Stimulated activated CD8-positive, alpha-beta memory T cell treated with anti-CD3 and anti-CD28 coated beads, Interleukin-15, amount 100 ng/mL, for 1 hour (primary cell): ENCODE data around the gene CACNB4.
"Not testable (repeated sequence)": the region's sequence is repeated elsewhere in the genome, so short reads cannot be mapped to it uniquely, and the experiment has no call there.

ENCODE experiments used
- DNase-seq: peaks from one replicate; pipeline ENCODE4 v3.0.0-alpha.2; 2020; ENCODE audit warnings: low read depth

Gene CACNB4

DNA sequence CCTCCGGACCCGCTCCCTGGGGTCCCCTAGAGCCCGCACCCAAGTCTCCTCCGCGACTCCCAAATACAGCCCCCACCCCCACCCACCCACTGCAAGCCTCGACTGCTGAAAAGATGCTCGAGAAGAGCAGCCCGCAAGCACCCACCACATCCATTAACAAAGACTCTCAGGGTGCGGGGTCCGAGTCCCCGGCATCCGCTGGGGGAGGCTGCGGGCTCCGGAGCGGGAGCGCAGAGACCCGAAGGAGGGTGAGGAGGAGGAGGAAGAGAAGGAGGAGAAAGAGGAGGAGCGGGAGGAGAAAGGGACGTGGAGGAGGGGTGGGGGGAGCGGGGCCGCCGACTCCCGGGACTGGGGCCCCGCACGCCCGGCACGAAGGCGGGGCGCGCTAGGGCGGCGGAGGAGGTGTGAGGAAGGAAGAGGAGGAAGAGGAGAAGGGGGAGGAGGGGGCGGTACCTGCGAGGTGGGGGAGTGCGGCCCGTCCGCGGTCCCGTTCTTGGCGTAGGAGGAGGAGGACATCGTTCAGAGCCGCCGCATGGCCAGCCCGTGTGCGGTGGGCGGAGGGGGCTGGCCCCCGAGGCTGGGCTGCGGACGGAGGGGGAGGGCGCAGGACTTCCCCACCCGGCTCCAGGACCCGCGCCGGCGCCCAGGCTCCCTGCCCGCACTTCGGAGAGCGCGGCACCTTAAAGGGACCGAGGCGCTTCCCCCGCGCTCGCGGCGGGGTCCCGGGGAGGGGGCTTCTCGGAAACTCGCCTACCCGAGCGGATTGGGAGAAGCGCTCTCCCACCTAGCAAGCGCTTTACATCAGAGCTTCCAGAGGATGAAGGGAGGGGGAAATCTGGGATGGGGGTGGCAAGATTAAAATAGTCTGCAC lies at the start of gene CACNB4:
Gene CACNB4, minus strand, starts transcription at position 549 of the 871 bp plus-strand sequence.
- DNase-seq = no peak

DNA sequence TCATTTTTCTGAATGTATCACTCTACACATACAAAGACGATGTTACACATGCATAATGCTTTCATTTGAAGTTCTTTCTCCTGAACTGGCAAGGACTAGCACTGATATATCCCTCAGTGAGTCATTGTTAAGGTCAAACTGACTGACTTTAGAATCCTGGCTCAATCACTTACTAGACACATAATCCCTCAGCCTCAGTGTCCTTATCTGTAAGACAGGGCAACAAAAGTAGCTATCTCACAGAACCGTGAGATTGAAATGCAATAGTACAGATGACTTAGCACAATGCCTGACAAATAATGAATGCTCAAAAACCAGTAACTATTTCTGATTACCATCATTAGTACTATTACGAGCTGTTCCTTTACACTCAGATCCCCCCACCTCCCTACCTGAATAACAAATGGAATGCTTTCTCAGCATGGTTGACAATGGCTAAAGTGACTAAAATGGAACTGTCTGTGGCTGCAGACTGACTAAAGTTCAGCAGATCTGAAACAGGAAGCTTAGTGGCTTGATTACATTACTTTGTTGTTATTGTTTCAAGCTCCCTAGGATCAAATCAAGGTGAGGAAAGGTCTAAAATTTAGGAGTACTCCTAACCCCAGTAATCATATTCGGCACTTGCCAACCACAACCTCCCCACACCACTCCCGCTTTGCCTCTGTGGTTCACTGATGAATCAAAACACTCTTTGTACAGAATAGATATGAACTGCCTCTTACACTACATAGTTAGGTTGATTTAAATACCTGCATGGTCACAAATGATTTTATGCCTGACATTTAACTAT lies 35.8 kb upstream of the CACNB4 start:
- DNase-seq = no peak

DNA sequence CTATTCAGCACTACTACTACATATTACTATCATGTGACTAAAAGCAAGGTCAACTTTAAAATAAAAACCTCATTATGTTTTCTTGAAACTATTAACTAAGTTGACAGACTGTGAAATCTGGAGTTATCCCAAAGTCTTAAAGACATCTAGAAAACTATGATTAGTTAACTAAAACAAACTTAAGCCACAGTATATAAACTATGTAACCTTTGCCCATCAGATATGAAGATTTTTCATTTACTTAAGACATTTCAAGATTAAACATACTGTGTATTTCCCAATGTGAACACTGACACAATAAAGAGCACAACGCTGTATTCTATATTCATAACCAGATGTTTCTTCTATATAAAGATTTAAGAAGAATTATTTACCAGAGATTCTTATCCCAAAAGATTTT lies 33.5 kb upstream of the CACNB4 start:
- no peak for DNase-seq

DNA sequence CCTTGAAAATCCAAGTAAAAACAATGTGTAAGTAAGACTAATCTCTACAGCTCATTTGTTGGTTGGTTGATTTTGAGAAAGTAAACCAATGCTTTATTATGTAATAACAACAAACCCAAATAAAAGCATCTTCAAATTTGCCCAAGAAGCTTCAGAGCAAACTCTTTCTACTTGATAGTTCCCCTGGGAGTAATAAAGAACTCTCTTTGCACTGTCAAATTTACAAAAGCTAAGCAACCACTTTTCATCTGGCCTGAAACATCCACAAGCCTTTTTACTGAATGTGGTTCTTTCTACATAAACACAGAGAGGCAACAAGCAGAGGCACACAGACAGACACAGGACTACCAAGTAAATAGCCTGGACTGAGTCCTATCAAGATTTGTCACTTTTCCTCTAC lies 28.8 kb upstream of the CACNB4 start:
- no peak for DNase-seq

DNA sequence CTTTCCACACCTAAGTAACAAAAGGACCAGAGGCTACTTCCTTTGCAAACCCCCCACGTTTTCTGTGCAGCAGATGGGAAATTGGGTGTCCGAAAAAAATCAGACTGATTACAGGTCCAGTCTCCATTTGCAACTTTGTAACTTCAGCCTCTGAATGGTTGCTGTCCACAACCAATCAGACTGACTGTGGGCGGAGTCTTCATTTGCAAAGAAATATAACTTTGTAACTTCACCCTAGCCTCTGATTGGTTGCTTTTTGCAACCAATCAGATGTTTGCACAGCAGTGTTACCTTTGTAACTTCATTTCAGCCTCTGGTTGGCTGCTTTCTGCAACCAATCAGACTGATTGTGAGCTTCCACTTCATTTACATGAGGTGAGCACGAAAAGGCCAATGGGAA lies 27.8 kb upstream of the CACNB4 start:
- no peak for DNase-seq

DNA sequence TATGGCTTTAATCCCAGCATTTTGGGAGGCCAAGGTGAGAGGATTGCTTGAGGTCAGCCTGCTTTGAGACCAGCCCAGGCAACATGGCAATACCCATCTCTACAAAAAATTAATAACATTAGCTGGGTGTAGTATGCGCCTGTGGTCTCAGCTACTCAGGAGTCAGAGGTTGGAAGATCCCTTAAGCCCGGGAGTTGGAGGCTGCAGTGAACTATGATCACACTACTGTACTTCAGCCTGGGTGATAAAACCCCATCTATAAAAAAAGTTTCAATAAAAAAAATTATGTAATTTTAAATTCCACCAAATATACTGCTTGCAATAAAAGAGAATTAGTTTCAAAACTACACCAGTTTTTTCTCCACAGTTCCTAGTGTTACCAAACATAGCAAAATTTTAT lies 23.3 kb upstream of the CACNB4 start:
- DNase-seq = no peak

DNA sequence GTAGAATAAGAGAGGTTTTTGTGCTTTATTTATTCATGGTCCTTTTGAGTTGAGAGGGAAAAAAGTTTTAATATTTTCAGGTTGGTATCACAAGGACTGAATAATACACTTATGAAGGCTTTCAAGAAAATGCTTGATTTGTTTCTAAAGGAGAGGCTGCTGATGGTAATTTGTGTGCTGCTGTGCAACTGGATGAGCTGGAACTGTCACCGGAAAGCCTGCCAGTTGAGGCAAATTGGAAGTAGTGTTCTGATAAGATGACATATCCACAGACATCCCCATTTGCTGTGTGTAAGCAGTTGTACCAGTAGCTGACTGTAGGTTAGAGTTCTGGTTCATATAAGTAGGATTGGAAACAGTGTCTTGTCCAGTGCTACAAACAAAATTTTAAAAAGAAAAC lies 21.6 kb upstream of the CACNB4 start:
- no peak for DNase-seq

DNA sequence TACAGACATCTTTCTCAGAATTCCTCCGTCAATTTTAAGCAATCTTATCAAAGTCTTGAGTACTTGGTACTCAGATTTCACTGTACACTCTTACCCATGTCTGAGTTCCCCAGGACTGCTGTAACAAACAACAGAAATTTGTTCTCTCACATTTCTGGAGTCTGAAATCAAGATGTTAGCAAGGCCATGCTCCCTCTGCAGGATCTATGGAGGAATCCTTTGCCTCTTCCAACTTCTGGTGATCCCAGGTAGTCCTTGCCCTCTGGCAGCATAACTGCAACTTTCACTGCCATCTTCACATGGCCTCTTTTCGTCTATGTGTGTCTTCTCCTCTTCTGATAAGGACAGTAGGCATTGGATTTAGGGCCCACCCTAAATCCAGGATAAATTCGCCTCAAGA lies 17.1 kb upstream of the CACNB4 start:
- no peak for DNase-seq

DNA sequence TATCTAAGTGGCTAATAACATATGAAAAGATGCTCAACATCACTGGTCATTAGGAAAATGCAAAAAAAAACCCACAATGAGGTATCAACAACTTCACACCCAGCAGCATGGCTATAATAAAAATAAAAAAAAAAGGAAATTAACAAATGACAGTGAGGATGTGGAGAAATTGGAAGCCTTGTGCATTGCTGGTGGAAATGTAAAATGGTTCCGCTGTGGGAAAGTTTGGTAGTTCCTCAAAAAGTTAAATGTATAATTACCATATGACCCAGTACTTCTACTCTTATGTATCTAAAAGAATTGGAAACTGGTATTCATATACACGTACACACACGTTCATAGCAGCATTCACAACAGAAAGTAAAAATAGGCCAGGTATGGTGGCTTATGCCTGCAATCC lies 15.5 kb upstream of the CACNB4 start:
- no peak for DNase-seq

DNA sequence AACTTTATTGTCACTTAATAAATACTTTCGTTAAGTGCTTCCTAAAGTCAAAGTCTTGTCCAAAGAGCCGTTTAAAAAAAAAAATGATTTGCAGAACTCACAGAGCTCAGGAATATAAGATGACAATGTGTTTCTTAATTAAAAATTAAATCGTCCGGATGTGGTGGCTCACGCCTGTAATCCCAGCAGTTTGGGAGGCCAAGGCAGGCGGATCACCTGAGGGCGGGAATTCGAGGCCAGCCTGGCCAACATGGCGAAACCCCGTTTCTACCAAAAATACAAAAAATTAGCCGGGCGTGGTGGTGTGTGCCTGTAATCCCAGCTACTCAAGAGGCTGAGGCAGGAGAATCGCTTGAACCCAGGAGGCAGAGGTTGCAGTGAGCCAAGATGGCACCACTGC lies 8.3 kb upstream of the CACNB4 start:
- not testable (repeated sequence) for DNase-seq

DNA sequence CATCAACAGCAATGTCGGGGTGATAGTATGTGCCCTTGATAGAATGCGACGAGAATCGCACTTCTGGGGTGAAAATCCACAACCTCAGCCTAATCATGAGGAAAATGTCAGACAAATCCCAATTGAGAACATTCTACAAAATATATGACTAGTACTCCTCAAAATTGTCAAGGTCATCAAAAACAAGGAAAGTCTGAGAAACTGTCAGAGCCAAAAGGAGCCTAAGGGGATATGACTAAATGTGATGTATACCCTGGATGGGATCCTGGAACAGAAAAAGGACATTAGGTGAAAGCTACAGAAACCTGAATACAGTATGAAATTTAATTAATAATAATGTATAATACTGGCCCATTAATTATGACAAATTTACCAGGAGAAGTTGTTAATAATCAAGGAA lies 7.6 kb upstream of the CACNB4 start:
- no peak for DNase-seq

DNA sequence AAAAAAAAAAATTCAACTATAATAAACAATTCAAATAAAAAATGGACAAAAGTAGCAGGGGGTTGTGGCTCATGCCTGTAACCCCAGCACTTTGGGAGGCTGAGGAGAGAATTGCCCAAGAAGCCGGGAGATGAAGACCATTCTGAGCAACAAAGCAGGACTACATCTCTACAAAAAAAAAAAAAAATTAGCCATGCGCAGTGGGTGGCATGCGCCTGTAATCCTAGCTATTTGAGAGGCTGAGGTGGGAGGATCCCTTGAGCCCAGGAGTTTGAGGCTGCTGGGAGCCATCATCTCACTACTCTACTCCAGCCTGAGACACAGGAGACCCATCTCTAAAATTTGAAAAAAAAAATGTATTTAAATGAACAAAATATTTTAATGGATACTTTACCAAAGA lies 4.4 kb upstream of the CACNB4 start:
- no peak for DNase-seq

DNA sequence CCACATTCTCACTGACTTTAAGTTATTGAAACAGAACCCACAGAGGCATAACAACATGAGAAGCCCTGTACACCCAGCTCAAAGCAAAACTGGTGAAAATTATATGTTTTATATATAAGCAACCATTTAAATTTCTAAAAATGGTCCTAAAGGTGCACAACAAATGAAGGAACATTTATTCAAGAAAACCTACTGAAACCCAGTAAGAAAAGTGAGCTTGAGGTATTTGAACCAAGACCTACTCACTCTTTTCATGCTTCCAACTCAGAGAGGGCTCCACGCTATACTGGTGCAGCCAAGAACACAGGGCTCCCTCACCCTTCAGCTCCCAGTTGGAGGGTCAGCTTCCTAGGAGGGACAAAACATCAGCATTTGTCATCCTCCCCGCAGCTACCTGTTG lies 2.1 kb upstream of the CACNB4 start:
- no peak for DNase-seq

DNA sequence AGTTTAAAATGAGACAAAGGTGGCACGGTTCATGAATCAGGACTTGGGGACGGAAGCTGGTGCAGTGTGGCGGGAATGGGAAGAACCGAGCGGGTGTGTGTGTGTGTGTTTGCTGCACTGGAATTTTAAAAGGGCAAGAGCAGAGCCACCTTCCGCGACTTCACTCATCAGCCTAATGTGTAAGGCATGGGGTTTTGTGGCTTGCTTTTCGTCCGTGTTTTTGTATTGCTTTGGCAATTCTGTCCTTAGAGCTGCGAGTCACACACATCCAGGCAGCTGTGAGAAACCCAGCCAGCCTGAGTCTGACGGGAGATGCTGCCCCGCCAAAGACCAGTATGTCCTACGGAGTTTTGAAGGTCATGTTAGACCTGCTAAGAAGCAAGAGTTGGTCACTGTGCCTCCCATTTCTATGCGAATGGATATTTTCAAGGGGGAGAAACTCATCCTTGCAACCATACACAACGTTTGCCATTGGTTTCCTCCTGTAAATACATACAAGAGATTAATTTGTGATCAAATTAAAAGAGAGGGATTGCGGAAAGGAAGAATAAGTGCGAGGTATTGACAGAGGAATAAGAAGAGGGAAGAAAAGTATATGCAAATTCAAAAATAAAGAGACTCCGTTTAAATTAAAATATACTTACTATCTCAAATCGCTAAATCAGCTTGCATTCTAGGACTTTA lies 665 bp upstream of the CACNB4 start:
- no peak for DNase-seq

DNA sequence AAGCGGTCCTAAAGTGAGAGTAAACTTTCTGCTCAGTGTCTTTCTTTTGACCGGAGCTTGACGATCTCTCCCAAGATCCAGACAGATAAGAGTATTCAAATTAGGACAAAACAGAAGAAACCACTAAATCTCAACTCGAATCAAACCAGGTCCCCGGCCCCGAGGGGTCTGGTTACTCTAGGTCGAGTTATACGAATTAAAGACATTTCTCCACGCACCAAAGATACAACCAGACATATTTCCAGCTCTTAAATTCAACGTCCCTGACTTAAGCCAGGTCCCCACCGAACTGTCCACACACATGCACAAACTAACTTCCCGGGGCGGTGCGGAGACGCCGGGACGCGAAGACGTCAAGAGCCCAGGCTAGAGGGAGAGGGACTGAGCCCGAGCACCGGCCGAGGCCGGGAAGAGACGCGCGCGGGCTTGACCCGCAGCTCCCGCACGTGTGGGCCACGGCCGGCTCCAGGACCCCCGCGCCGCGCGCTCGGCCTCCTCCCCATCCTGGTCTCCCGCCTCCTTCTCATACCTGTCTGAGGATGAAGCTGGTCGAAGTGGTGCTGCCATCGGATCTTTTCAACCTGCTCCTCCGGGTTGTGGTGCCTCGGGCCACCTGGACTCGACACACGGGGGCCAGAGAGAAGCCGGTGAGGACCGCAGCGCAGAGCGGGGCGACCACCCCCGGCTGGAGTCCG lies 896 bp downstream of the CACNB4 start:
- DNase-seq = no peak

DNA sequence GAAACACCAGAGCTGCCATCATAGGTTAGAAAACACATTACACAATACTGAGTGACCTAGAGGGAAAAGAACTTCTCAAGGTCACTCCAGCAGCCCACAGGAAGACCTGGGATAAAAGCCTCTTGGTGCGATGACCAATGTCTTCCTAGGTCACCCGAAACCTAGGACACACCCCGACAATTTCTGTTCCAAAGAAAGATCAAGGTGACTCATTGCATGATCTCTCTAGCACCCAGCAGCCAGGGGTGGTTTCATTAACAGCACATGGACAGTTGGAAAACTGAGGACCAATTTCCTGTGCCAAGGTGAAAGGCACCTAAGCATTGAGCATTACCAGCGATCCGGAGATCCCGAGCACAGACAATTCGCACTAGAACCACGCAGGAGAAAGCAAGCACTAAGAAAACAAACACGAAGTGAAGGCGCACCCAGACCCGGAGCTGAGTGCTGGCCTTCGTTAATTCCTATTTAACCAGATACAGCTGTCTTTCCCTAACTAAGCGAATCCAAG lies 1.5 kb downstream of the CACNB4 start:
- DNase-seq = no peak

DNA sequence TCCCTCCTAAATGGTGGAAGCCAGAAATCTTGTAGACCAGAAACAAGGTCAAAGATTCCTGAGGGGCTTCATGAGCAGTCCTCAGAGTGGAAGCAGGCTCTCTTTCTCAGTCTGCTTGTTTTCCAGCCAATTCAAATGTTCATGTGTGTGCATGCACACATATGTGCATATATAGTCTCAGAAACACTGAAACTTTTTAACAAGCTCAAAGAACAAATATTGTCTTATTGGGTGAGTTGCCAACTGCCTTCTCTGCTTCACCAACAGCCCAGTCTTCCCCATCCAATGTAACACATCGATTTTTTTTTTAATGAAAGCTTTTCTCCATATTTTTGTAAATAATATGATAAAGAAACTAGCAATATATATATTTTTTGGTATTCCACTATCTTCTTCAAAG lies 3.7 kb downstream of the CACNB4 start:
- DNase-seq = no peak

DNA sequence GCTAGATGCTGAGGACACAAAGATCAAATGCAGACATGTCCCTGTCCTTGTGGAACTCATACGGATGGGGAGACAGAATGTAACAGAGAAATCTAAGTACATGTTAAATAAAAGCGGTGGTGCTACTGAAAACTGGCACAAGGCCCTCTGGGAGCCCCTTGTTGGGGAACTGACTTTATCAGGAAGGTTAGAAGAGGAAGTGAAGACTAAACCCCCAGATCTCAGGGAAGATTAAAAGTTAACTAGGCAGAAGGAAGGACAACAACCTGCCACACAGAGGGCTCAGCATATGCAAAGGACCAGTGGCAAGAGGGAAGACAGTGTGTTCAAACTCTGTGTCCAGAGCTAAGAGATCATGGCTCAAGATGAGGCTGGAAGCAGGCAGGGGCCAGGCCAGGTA lies 4.8 kb downstream of the CACNB4 start:
- no peak for DNase-seq

DNA sequence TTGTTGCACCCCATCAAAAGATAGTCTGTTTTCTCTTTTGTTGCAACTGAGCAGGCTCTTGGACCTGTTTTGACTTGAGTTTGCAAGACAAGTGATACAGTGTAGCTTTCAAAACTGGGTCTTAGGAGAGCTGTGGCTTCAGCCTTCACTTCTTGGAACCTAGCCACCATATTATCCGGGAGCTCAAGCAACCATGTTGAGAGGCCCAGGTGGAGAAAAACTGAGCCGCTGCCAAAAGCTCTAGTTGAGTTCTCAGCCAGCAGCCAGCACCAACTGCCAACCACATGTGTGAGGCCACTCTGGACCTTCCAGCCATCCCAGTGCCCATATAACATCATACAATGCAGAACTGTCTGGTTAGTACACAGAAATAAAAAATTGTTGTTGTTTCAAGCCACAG lies 5.4 kb downstream of the CACNB4 start:
- DNase-seq = no peak

DNA sequence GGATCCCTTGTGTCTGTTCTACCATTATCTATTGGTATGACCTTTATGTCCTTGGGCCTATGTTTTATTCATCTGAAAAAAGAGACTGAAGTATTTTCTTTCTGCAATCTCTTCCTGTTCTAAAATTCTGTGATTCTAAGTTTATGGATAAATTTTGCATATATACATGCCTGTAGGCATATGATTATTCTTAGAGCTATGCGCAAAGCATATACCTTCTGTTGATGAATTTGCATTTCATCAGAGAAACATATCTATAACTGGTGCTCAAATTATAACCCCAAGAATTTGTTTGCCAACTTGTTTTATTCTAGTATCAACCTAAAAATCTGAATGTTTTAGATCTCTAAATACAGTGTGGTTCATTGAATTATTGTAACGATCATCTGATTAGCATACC lies 6.7 kb downstream of the CACNB4 start:
- no peak for DNase-seq

DNA sequence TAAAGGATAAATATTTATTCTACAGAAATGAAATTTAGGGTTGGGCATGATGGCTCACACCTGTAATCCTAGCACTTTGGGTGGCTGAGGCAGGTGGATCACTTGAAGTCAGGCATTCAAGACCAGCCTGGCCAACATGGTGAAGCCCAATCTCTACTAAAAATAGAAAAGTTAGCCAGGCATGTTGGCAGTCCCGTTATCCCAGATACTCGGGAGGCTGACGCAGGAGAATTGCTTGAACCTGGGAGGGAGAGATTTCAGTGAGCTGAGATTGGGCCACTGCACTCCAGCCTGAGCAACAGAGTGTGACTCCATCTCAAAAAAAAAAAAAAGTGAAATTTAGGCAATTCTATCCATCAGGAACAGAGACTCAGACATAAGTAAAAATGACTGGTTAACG lies 8.1 kb downstream of the CACNB4 start:
- not testable (repeated sequence) for DNase-seq

DNA sequence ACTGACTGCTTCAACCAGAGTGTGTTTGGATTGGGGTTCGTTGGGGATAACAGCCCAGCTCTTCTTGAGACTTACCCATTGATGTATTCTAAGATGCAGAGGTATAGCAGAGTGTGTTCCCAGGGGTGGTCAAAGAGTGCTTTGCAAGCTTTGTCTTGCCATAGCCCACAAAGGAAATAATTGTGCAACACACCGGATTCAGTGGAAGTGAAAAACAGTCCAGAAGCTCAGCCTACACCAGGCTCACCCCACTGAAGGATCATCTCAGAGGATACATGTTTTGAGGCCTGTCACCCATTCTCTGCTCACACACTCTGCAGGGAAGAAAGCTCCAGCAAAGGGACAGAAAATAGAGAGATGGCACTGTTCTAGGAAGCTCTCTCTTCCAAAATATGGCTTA lies 9.6 kb downstream of the CACNB4 start:
- DNase-seq = no peak
